PC-9 (cell line): ENCODE results near the gene KIF6.

Experiments
- CTCF ChIP-seq: fragments of 200-600 bp; sonication (generic); conservative IDR thresholded peaks from 2 replicates; pipeline ENCODE4 v1.6.1; 2017; ENCODE audit warnings: mixed run types, antibody characterized with exemption, mild to moderate bottlenecking, moderate library complexity
- EZH2 ChIP-seq: fragments of 200-600 bp; sonication (generic); IDR thresholded peaks from 2 replicates; pipeline ENCODE4 v1.8.0; 2017; ENCODE audit warnings: antibody characterized with exemption, low read depth

GRCh38 chr6:39665861-39666260 lies 59.3 kb downstream of the KIF6 start:
- no peak for TF ChIP-seq CTCF
- TF ChIP-seq EZH2 = no peak
